Muscle layer of colon (tissue), 2 donors: ENCODE results near the gene MROH2A.

Experiments
- H3K27ac ChIP-seq: one replicate; pipeline ENCODE4 v1.7.0; 2013; ENCODE audit warnings: low read depth, mild to moderate bottlenecking, low read length, moderate library complexity
- H3K27me3 ChIP-seq, 2 donors: one replicate each; pipeline ENCODE4 v1.7.0; 2013; ENCODE audit warnings: low read length in 2 of 2, mild to moderate bottlenecking in 2 of 2; ENCODE audit not compliant: insufficient read depth in 2 of 2, control insufficient read depth in 1 of 2
- H3K36me3 ChIP-seq: one replicate; pipeline ENCODE4 v1.7.0; 2013; ENCODE audit warnings: mild to moderate bottlenecking, low read length; ENCODE audit not compliant: insufficient read depth
- H3K4me1 ChIP-seq: one replicate; pipeline ENCODE4 v1.7.0; 2013; ENCODE audit warnings: mild to moderate bottlenecking, low read length; ENCODE audit not compliant: insufficient read depth
- H3K4me3 ChIP-seq, 2 donors: one replicate each; pipeline ENCODE4 v1.7.0; 2013; ENCODE audit warnings: low read length in 2 of 2, low read depth in 1 of 2, mild to moderate bottlenecking in 1 of 2, moderate library complexity in 1 of 2
- H3K9ac ChIP-seq: one replicate; pipeline ENCODE4 v1.7.0; 2013; ENCODE audit warnings: low read length
- H3K9me3 ChIP-seq: one replicate; pipeline ENCODE4 v1.7.0; 2013; ENCODE audit warnings: mild to moderate bottlenecking, low read length
- donor health status: abdominal sarcoma.
- donor health status: Adenocarcinoma of cecum.

The MROH2A gene

GRCh38 chr2:233816334-233816733, 38.2 kb downstream of the MROH2A start:
- no peak overlapping the region for H3K4me3 ChIP-seq
- H3K27ac ChIP-seq: no peak overlapping the region
- no peak overlapping the region for H3K9ac ChIP-seq
- H3K27me3 ChIP-seq: no peaks in the 10 kb centered on the region
- H3K9me3 ChIP-seq: no peaks in the 10 kb centered on the region
- no peaks in the 10 kb centered on the region for H3K36me3 ChIP-seq
- no peaks in the 10 kb centered on the region for H3K4me1 ChIP-seq

GRCh38 chr2:233816771-233817170, 38.6 kb downstream of the MROH2A start:
- H3K9ac ChIP-seq: no peak overlapping the region
- H3K9me3 ChIP-seq: no peaks in the 10 kb centered on the region
- H3K4me3 ChIP-seq: no peak overlapping the region
- H3K4me1 ChIP-seq: no peaks in the 10 kb centered on the region
- no peaks in the 10 kb centered on the region for H3K27me3 ChIP-seq
- H3K27ac ChIP-seq: no peak overlapping the region
- H3K36me3 ChIP-seq: no peaks in the 10 kb centered on the region

DNA sequence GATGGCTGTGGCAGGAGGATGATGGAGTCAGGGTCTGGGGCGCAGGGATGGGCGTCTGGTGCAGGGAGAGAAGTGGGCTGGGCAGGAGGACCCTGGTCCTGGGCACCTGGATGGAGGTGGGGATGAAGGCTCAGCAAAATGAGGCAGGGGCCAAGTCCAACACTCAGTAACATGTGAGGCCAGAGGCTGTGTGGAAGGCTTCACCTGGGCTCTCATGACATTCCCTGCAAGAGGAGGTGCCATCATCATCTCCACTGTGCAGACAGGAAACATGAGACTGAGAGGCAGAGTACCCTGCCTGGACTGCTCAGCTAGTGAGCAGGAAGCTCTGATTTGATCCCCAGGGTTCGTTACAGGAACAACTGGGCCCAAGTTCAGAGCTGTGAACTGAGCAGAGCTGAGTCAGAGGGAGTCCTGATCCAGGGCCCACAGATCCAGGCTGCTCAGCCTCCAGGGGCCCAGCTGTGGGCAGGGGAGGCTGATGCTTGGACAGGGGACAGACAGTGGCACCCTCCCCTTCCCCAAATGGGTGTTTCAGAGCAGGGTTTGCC, 39.3 kb downstream of the MROH2A start:
- H3K4me1 ChIP-seq: no peaks in the 10 kb centered on the region
- no peak overlapping the region for H3K27ac ChIP-seq
- H3K9me3 ChIP-seq: no peaks in the 10 kb centered on the region
- no peaks in the 10 kb centered on the region for H3K27me3 ChIP-seq
- no peak overlapping the region for H3K4me3 ChIP-seq
- no peaks in the 10 kb centered on the region for H3K36me3 ChIP-seq
- no peak overlapping the region for H3K9ac ChIP-seq

DNA sequence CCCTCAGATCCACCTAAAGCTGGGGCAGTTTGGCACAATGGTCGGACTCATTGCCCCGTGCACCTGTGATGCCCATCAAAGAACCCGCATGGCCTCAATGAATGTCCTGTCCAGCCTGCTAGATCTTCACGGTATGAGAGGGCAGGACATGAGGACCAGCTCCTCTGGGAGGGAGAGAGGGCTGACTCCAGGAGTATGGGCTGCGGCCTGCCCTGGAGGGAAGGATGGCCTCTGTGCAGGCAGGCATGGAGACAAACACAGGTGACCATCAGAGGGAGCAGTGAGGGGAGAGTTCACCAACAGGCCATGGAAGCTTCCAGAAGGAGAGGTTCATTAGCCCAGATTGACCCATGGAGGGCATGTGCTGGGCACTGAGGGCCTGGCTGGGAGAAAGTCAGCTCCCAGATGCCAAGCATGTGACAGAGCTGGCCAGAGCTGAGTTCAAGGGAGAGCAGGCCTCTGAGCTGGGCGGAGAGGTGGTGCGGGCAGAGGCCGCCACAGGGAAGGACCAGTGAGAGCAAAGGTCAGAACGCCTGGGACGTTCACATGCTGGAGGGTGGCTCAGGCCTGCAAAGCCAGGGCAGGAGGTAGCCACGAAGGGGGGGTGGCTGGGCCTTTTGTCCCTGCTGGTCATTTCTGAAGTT, 40.0 kb downstream of the MROH2A start:
- H3K27ac ChIP-seq: no peak overlapping the region
- H3K9ac ChIP-seq: no peak overlapping the region
- no peaks in the 10 kb centered on the region for H3K36me3 ChIP-seq
- H3K4me1 ChIP-seq: no peaks in the 10 kb centered on the region
- no peaks in the 10 kb centered on the region for H3K9me3 ChIP-seq
- no peaks in the 10 kb centered on the region for H3K27me3 ChIP-seq
- no peak overlapping the region for H3K4me3 ChIP-seq

DNA sequence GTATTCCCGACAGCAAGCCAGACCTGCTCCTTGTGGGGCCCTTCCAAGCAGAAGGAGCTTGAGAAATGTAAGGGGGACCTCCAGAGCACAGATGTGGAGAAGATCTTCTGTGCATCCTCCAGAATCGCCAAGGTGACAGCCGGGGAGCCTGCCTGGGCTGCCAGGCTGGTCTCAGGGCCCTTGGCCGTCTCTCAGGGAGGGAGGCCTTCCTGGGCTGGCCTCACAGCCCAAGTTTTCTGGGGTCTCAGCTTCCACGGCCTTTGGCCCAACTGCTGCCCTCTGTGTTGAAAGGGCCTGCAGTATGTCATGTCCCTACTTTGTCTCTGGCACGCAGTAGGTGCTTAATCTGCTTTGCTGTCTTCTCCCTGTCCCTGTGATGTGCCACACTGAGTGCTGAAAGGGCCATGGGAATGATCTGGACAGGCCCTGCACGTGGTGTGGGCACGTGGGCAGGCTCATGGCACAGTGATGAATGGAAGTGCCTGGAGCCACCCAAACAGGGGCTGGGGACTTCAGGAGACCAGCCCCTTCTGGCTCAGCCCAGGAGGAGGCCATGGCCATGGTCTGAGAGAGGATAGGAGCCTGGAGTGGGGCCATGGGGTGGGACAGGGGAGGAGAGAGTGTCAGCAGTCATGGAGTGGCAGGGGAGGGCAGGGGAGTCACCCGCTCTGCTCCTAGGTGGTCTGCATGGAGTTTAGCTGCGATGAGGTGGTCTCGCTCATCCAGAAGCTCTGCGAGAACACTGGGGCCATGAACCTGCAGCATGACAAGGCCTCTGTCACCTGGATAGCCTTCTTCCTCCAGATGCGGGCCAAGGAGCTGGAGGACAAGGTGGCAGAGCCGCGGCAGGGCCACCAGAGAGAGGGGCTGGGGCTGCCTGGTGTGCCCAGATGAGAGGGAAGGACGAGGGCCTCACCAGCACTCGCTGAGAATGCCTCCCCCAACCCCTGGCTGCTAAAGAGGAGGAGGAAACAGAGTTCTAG, 40.8 kb downstream of the MROH2A start:
- Histone ChIP-seq H3K9ac (no peak overlapping the region), H3K27me3 (no peaks in the 10 kb centered on the region), H3K4me1 (no peaks in the 10 kb centered on the region), H3K4me3 (no peak overlapping the region), H3K9me3 (no peaks in the 10 kb centered on the region), H3K27ac (no peak overlapping the region), H3K36me3 (no peaks in the 10 kb centered on the region)

DNA sequence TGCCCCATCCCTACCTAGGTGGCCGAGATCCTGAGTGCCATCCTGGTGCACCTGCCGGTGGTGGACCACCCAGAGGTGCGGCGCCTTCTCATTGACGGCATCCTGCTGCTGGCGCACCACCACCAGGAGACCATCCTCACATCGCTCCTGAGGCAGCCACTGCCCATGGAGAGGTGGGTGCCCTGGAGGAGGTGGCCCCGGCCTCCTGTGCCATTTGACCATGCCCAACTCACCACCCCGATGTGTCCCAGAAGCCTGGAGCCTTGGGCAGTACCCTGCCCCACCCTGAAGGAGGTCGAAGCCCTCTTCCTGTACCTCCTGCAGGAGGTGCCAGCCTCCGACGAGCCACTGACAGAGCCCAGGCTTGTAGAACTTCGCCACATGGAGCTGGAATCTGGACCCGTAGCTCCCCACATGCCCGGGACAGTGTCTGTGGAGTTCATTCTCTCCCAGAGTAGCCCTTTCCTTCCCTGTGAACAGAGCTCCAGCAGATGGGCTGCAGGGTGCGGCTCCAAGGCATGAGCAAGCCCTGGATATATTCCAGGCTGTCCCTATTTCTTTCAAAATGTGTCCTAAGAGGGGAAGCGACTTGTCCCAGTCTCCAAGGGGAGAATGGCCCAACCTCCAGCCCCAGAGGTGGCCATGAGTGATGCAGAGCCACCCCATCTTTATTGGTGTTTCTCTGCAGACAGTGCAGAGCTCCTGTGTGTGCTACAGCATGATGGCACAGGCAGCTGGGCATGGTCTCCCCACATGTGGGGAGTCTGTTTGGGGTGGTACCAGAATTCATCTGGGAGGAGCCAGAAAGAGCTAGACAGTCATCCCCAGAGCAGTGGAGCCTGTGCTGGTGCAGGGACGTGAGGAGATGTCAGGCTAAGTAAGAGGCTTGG, 42.0 kb downstream of the MROH2A start:
- no peak overlapping the region for H3K4me3 ChIP-seq
- no peaks in the 10 kb centered on the region for H3K9me3 ChIP-seq
- no peak overlapping the region for H3K27ac ChIP-seq
- no peaks in the 10 kb centered on the region for H3K27me3 ChIP-seq
- no peaks in the 10 kb centered on the region for H3K36me3 ChIP-seq
- no peak overlapping the region for H3K9ac ChIP-seq
- no peaks in the 10 kb centered on the region for H3K4me1 ChIP-seq

GRCh38 chr2:233820774-233821105, 42.6 kb downstream of the MROH2A start:
- no peak overlapping the region for H3K9ac ChIP-seq
- no peaks in the 10 kb centered on the region for H3K27me3 ChIP-seq
- H3K36me3 ChIP-seq: no peaks in the 10 kb centered on the region
- no peaks in the 10 kb centered on the region for H3K4me1 ChIP-seq
- H3K27ac ChIP-seq: no peak overlapping the region
- H3K4me3 ChIP-seq: no peak overlapping the region
- no peaks in the 10 kb centered on the region for H3K9me3 ChIP-seq

GRCh38 chr2:233821196-233821595, 43.1 kb downstream of the MROH2A start:
- Histone ChIP-seq H3K9ac (no peak overlapping the region), H3K27ac (no peak overlapping the region), H3K27me3 (no peaks in the 10 kb centered on the region), H3K4me1 (no peaks in the 10 kb centered on the region), H3K9me3 (no peaks in the 10 kb centered on the region), H3K36me3 (no peaks in the 10 kb centered on the region), H3K4me3 (no peak overlapping the region)

- H3K36me3 ChIP-seq: no peaks in the 10 kb centered on the region
- H3K9ac ChIP-seq: no peak overlapping the region
- no peak overlapping the region for H3K4me3 ChIP-seq
- no peaks in the 10 kb centered on the region for H3K27me3 ChIP-seq
- no peaks in the 10 kb centered on the region for H3K4me1 ChIP-seq
- no peaks in the 10 kb centered on the region for H3K9me3 ChIP-seq
- H3K27ac ChIP-seq: no peak overlapping the region
Measured at GRCh38 chr2:233821709-233822100, 43.6 kb downstream of the MROH2A start.

DNA sequence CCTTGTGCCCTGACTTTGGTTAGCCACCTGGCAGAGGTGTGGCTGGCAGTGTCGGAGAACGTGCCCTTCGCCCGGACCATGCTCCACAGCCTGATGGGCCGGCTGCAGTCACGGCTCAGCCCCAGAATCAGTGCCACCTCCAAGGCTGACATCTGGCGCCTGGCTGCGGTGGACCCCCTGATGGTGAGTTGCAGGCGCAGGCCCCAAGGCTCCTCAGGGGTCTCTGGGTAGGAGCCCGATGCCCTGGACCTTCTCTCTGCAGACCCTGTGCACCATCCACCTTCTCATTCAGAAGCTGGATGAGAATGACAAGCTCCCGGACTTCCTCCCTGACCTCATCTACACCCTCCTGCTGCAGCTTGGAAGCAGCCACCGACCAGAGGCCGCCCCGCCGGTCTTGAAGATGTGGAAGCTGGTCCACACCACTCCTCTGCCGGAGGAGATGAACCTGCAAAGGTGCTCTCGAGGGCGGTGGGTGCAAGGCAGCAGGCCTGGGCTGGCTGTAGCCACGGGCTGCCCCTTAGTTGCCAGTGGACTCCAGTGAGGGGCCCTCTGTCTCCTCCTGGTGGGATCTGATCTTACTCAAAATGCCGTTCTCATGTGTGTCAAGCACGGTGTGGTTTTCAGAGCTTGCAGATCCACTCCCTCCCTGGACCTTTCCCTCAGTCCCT, 44.1 kb downstream of the MROH2A start:
- Histone ChIP-seq H3K27ac (no peak overlapping the region), H3K9ac (no peak overlapping the region), H3K9me3 (no peaks in the 10 kb centered on the region), H3K36me3 (no peaks in the 10 kb centered on the region), H3K4me1 (no peaks in the 10 kb centered on the region), H3K27me3 (no peaks in the 10 kb centered on the region), H3K4me3 (no peak overlapping the region)
